Endothelial cell (in vitro differentiated cells): Measurements from ENCODE around the gene MAP3K12. TPM values are rescaled to one million over a fixed set of nuclear protein-coding genes. Genes with fewer than 3 reads are reported as not detected.

Experiments
- DNase-seq: peaks from one replicate; pipeline ENCODE4 v3.0.0; 2021; ENCODE audit warnings: low spot score
- H3K27ac Mint-ChIP-seq: one replicate; pipeline ENCODE4 v1.8.0; 2021; ENCODE audit warnings: mixed read lengths, inconsistent platforms; ENCODE audit not compliant: unreplicated experiment
- H3K27me3 Mint-ChIP-seq: one replicate; pipeline ENCODE4 v1.8.0; 2021; ENCODE audit warnings: mild to moderate bottlenecking, moderate library complexity, mixed read lengths, inconsistent platforms; ENCODE audit not compliant: unreplicated experiment
- H3K36me3 Mint-ChIP-seq: one replicate; pipeline ENCODE4 v1.8.0; 2021; ENCODE audit warnings: mild to moderate bottlenecking, low read depth, mixed read lengths, inconsistent platforms; ENCODE audit not compliant: unreplicated experiment
- H3K4me1 Mint-ChIP-seq: one replicate; pipeline ENCODE4 v1.8.0; 2021; ENCODE audit warnings: mild to moderate bottlenecking, mixed read lengths, inconsistent platforms; ENCODE audit not compliant: unreplicated experiment
- H3K4me3 Mint-ChIP-seq: one replicate; pipeline ENCODE4 v1.8.0; 2021; ENCODE audit warnings: mild to moderate bottlenecking, mixed read lengths, inconsistent platforms; ENCODE audit not compliant: unreplicated experiment
- H3K9me3 Mint-ChIP-seq: one replicate; pipeline ENCODE4 v1.8.0; 2021; ENCODE audit warnings: mixed read lengths, inconsistent platforms; ENCODE audit not compliant: unreplicated experiment
- CTCF ChIP-seq: fragments of 200-600 bp; sonication (generic); IDR thresholded peaks from one replicate; pipeline ENCODE4 v1.5.0; 2021; ENCODE audit warnings: antibody characterized with exemption; ENCODE audit not compliant: unreplicated experiment
- total RNA-seq: library from RNA; stranded (reverse); fragmentation: NEBNext Ultra II Directional; extraction: Animal tissue kit (Norgen Biotek cat#: 25700); gene quantifications from one replicate; pipeline ENCODE4 v1.2.1, GENCODE V29; 2021; ENCODE audit not compliant: unreplicated experiment

MAP3K12 gene
- total RNA-seq, 1 donor from 2014 or later: 20.9 TPM

DNA sequence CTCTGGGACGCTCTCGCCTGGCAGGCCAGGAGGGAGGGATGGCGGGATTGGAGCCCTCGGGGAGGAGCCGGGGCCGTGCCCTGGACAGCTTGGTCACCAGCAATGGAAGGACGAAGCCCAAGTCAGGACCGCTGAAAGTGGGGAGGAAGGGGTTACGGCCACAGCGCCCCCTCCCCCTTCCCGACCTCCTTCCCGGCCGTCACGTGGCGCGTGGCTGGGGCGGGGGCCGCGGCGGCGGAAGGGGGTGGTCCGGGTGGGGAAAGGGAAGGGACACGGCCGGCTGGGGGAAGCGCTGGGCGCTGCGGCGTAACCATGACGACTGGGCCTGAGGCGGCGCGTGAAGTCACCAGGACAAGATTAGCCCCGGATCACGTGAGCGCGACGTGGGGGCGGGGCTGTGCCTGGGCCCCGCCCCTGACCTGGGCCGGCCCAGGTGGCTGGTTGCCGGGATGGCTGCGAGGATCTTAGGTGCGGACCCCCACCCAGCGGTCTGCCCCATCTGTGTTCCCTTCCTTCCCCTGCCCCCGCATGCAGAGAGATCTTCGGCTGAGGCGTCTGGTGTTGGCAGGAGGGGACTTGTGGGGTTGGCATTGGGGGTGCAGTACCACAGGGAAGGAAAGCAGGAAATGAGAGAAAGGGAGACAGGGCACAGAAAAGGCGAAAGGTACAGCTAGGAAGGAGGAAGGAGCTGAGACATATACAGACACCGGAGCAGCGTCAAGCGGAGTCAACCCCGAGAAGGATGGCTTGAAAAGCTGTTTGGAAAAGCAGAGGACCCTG, 6.2 kb downstream of the MAP3K12 start:
- H3K27ac Mint-ChIP-seq: peak overlapping the region; percentile 95
- no peaks in the 10 kb centered on the region for H3K9me3 Mint-ChIP-seq
- peak overlapping the region; percentile 94 for H3K4me3 Mint-ChIP-seq
- peak; percentile 94 for DNase-seq
- TF ChIP-seq CTCF: no peak
- H3K4me1 Mint-ChIP-seq: peaks cover 26% of the 10 kb centered on the region
- H3K36me3 Mint-ChIP-seq: no peaks in the 10 kb centered on the region
- peaks cover 18% of the 10 kb centered on the region for H3K27me3 Mint-ChIP-seq

DNA sequence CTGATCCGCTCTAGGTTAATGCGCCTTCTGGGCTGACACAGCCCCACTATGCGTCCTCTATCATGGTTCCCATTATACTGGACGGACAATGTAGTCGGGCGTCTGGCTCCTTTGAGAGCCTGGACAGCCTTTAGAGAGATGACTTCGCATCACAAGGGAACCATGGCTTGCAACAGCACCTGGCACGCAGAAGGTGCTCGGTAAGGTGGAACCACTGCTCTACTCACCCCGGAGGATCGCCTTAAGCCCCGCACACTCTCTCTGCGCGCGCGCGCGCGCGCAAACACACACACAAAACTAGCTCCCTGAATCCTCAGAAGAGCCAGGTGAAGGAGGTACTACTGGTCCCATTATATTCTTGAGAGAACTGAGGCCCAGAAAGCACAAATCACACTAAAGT, 7.1 kb downstream of the MAP3K12 start:
- Mint-ChIP-seq H3K27ac (peak overlapping the region; percentile 70), H3K36me3 (peaks cover 6% of the 10 kb centered on the region), H3K4me3 (peak overlapping the region; percentile 94), H3K9me3 (no peaks in the 10 kb centered on the region), H3K4me1 (peaks cover 23% of the 10 kb centered on the region), H3K27me3 (peaks cover 16% of the 10 kb centered on the region)
- no peak for DNase-seq
- TF ChIP-seq CTCF: no peak

GRCh38 chr12:53489242-53489864, 9.9 kb downstream of the MAP3K12 start:
- TF ChIP-seq CTCF: no peak
- Mint-ChIP-seq H3K36me3 (peaks cover 10% of the 10 kb centered on the region), H3K4me3 (no peak overlapping the region), H3K9me3 (no peaks in the 10 kb centered on the region), H3K27ac (peak overlapping the region; percentile 30), H3K4me1 (peaks cover 16% of the 10 kb centered on the region), H3K27me3 (peaks cover 18% of the 10 kb centered on the region)
- no peak for DNase-seq

GRCh38 chr12:53486736-53487487, 12.3 kb downstream of the MAP3K12 start:
- DNase-seq: no peak
- Mint-ChIP-seq H3K9me3 (no peaks in the 10 kb centered on the region), H3K36me3 (peaks cover 26% of the 10 kb centered on the region), H3K27me3 (peaks cover 21% of the 10 kb centered on the region), H3K4me1 (peaks cover 2% of the 10 kb centered on the region), H3K27ac (peak overlapping the region; percentile 53), H3K4me3 (no peak overlapping the region)
- no peak for TF ChIP-seq CTCF
